Fibroblast of villous mesenchyme (primary cell): ENCODE measurements around the gene ZNF423. TPM values are rescaled to one million over a fixed set of nuclear protein-coding genes. Genes with fewer than 3 reads are reported as not detected.

Experiments
- DNase-seq: peaks from one replicate; pipeline ENCODE4 v3.0.0-alpha.2; 2010; ENCODE audit warnings: low read depth
- H3K4me3 ChIP-seq: 2 replicates; pipeline ENCODE4 v1.5.1; 2011; ENCODE audit warnings: low read depth, mild to moderate bottlenecking, low read length
- CTCF ChIP-seq: IDR thresholded peaks from 2 replicates; pipeline ENCODE4 v1.5.1; 2012; ENCODE audit warnings: low read depth, mild to moderate bottlenecking, low read length; ENCODE audit not compliant: insufficient read depth
- total RNA-seq: library from RNA; depleted of rRNA; stranded (reverse); fragments of >200 nt; gene quantifications from 2 replicates; pipeline ENCODE4 v1.2.3, GENCODE V29; 2012

The ZNF423 gene
- total RNA-seq, 1 donor, result 0.43 TPM

- TF ChIP-seq CTCF, result no peak
- no peak for DNase-seq
- H3K4me3 ChIP-seq, result no peak overlapping the region
Observed at GRCh38 chr16:49749816-49750215, 106.1 kb downstream of the ZNF423 start.

- DNase-seq, result no peak
- H3K4me3 ChIP-seq, result no peak overlapping the region
- TF ChIP-seq CTCF, result no peak
Observed at GRCh38 chr16:49748322-49748721, 107.6 kb downstream of the ZNF423 start.

GRCh38 chr16:49747654-49748053 lies 108.3 kb downstream of the ZNF423 start:
- no peak for DNase-seq
- H3K4me3 ChIP-seq, result no peak overlapping the region
- no peak for TF ChIP-seq CTCF

GRCh38 chr16:49746545-49746944 lies 109.4 kb downstream of the ZNF423 start:
- TF ChIP-seq CTCF, result no peak
- DNase-seq, result no peak
- H3K4me3 ChIP-seq, result no peak overlapping the region

- TF ChIP-seq CTCF, result no peak
- DNase-seq, result no peak
- H3K4me3 ChIP-seq, result no peak overlapping the region
Observed at GRCh38 chr16:49745311-49745747, 110.6 kb downstream of the ZNF423 start.

- no peak overlapping the region for H3K4me3 ChIP-seq
- TF ChIP-seq CTCF, result no peak
- DNase-seq, result no peak
Observed at GRCh38 chr16:49744244-49745220, 111.4 kb downstream of the ZNF423 start.
